SK-N-MC (cell line): ENCODE measurements around the gene LY86.

ENCODE experiments used
- EZH2 ChIP-seq: fragments of 200-600 bp; sonication (generic); IDR thresholded peaks from one replicate; pipeline ENCODE4 v1.6.1; 2017; ENCODE audit warnings: antibody characterized with exemption
- FOXP2 ChIP-seq: optimal IDR thresholded peaks from 2 replicates; pipeline ENCODE3; 2011; ENCODE audit warnings: mild to moderate bottlenecking, moderate library complexity; ENCODE audit not compliant: insufficient read depth; ENCODE audit errors: extremely low read length, control extremely low read depth
- POLR2AphosphoS5 ChIP-seq: IDR thresholded peaks from 2 replicates; pipeline ENCODE4 v1.6.1; 2012; ENCODE audit warnings: mild to moderate bottlenecking, low read depth, low read length, borderline replicate concordance

GRCh38 chr6:6569096-6569810 is 19.3 kb upstream of the LY86 start:
- TF ChIP-seq POLR2AphosphoS5 (no peak), EZH2 (no peak), FOXP2 (no peak)
